Adipose tissue (tissue), 3 donors: Measurements from ENCODE around the gene ADORA1. TPM values are rescaled to one million over a fixed set of nuclear protein-coding genes. Genes with fewer than 3 reads are reported as not detected.

ENCODE experiments used
- H3K27ac ChIP-seq: one replicate; pipeline ENCODE4 v1.5.1; 2013; ENCODE audit warnings: low read depth, low read length
- WGBS, 3 donors: extraction: QIAGEN DNeasy Blood & Tissue Kit; methylation state at CpG; one replicate each; pipeline ENCODE4 v1.1.7; 2013; 5-methylcytosine and 5-hydroxymethylcytosine counted together
- polyA plus RNA-seq, 3 donors: library from polyadenylated mRNA; stranded (reverse); fragments of 200-250 nt; gene quantifications; one replicate each; pipeline ENCODE4 v1.2.3, GENCODE V29; 2013
- donor health status: healthy with polysubstance abuse.
- donor health status: Bipolar disorder and iron deficiency.
- donor health status: healthy.

Gene ADORA1
- polyA plus RNA-seq, 3 donors: 3.8 to 10.1 (median 9.8) TPM

DNA sequence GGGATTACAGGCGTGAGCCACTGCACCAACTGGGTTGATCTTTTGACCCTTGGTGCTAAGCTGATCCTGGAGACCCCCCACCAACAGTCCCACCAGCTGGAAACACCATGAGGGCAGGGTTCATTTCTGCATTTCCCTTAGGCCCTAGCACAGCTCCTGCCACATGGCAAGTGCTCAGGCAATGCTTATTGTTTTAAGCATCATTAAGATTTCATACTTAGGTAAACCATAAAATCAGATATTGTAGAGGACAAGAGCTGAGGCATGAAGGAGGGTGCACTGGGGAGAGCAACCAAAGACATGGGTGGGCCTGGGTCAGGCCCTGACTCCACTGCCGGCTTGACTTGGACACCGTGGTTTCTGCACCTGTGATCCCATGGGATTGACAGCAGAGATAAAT, 84.3 kb downstream of the ADORA1 start:
- 80 to 96% (median 88%) methylated on average over 3 of the region's 3 CpGs for WGBS, 3 donors
- H3K27ac ChIP-seq: no peak overlapping the region

DNA sequence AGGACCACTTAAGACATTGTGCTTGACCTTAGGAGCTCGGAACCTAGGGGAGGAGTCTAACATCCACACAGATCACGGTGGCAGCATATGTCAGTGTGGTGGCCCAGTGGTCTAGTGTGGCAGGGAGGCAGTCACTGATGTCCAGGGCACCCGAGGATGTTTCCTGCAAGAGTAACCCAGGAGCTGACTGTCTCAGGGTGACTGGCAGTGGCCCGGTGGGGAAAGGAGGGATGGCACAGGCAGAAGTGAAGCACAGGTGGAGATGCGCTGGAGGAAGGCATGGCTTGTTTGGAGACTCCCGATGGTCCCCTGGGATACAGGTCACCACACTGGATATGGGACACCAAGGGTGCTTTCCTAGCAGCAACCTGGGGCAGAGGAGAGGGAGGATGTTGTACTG, 85.6 kb downstream of the ADORA1 start:
- no peak overlapping the region for H3K27ac ChIP-seq
- 76 to 87% (median 80%) methylated on average over 6 of the region's 6 CpGs for WGBS, 3 donors

DNA sequence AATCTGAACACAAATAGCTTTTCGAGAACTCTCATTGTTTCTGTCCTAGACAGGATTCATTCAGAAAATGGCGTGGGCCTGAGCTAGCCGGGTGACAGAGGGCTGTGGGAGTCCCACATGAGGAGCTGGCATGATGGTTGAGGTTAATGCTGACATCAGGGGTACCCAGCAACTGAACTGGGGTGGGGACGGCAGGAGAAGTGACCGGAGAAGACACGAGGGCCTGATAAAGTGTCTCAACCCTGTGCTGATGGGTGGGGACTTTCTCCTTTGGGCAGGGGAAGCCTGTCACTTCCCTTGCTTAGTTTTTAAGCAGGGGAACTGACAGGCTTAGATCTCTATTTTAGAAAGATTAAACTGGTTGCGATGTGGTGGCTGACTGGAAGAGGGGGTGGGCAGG, 87.3 kb downstream of the ADORA1 start:
- WGBS, 3 donors: 68 to 79% (median 79%) methylated on average over 7 of the region's 7 CpGs
- no peak overlapping the region for H3K27ac ChIP-seq

DNA sequence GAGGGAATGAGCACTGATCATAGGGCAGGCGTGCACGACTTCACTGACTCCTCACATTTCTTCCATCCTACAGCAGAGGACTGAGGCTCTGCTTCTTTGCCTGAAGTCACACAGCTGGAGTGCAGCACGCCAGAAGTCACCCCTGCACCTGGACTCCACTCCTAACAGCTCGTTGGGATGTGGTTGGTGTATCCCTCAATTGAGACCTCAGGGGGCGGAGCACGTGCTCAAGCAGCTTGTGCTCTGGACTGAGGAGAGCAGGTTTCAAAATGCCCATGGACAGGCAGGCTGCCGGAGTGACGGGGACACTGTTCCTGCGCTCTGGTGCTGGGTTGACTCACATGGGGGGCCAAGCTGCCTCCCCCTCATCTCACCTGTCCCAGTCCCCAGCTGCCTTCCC, 88.0 kb downstream of the ADORA1 start:
- 64 to 71% (median 71%) methylated on average over 9 of the region's 9 CpGs for WGBS, 3 donors

DNA sequence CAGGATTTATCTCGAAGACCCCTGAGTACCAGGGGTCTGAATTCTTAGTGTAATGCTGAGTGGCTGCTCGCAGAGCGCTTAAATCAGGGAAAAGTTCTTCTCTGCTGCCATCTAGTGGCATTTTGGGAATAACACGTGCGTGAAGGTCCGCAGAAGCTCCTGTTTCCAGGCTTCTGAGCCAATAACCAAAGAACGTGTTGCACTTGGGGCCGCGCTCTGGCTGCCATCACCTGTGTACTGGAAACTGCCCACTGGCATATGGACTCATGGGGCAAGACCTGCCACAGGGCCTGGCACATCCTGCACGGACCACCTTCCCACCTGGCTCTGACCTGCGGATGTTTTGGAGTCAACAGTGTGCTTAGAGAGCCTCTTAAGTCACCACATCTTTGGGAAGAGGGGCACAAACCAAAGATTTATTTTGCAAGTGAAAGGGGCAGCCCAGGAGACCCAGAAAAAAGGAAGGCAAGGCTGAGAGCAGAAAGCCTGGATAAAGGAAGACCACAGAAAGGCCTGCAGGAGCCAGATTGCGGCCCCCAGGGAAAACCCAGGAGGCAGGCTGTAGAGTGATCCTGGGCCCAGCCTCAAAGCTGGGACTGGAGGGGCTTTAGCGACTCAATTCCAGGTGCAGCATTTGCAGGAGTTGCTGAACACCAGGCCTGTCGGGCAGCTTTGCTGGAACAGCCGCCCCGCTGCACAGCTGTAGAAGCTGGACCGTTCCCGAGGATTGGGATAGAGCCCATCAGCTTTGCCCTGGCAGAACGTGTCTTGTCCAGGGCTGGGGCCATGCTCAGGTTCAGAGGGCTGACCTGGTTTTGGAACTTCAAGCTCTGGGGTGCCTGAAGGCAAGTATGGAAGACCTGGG, 89.0 kb downstream of the ADORA1 start:
- no peak overlapping the region for H3K27ac ChIP-seq
- WGBS, 3 donors: 27 to 35% (median 29%) methylated on average over 19 of the region's 19 CpGs

More for the DNA sequence above, 88.0 kb downstream of the ADORA1 start:
- H3K27ac ChIP-seq: no peak overlapping the region

Other genes starting within 250 kb of the ADORA1 start
- gene RABIF, start 238.6 kb upstream of the ADORA1 start, polyA plus RNA-seq: 1 to 10 TPM; 3.0 to 8.1 (median 4.2) TPM
- 10 to 100 TPM in 2 of 3 donors, 1 to 10 TPM in 1; 9.5 to 19.3 (median 10.5) TPM for gene KLHL12, start 200.5 kb upstream of the ADORA1 start, polyA plus RNA-seq
- gene ADIPOR1, start 169.4 kb upstream of the ADORA1 start, polyA plus RNA-seq: 10 to 100 TPM; 49.7 to 83.5 (median 68.8) TPM
- 10 to 100 TPM; 26.7 to 54.3 (median 37.4) TPM for gene CYB5R1, start 160.5 kb upstream of the ADORA1 start, polyA plus RNA-seq
- gene TMEM183A, start 120.4 kb upstream of the ADORA1 start, polyA plus RNA-seq: 10 to 100 TPM; 35.1 to 40.9 (median 40.8) TPM
- gene PPFIA4, start 101.2 kb upstream of the ADORA1 start, polyA plus RNA-seq: under 1 TPM; 0.10 to 0.79 (median 0.12) TPM
- gene MYOG, start 41.7 kb upstream of the ADORA1 start, polyA plus RNA-seq: under 1 TPM in 1 of 3 donors, not detected in 2; 0.05 TPM
- under 1 TPM in 2 of 3 donors, not detected in 1; 0.08 to 0.34 TPM for gene MYBPH, start 48.1 kb downstream of the ADORA1 start, polyA plus RNA-seq
- 100 to 1,000 TPM in 1 of 3 donors, 10 to 100 TPM in 1, 1 to 10 TPM in 1; 6.1 to 191 (median 12.6) TPM for gene CHI3L1, start 59.0 kb downstream of the ADORA1 start, polyA plus RNA-seq
- gene CHIT1, start 101.9 kb downstream of the ADORA1 start, polyA plus RNA-seq: under 1 TPM; 0.07 to 0.34 (median 0.12) TPM
- 100 to 1,000 TPM; 292 to 386 (median 336) TPM for gene BTG2, start 177.8 kb downstream of the ADORA1 start, polyA plus RNA-seq
- gene FMOD, start 223.4 kb downstream of the ADORA1 start, polyA plus RNA-seq: 10 to 100 TPM in 2 of 3 donors, 1 to 10 TPM in 1; 7.4 to 47.6 (median 38.1) TPM